ENCODE data around the gene PLVAP. TPM values are rescaled to one million over a fixed set of nuclear protein-coding genes. Genes with fewer than 3 reads are reported as not detected.
A peak's percentile ranks its signal among the peaks of the same experiment; 100 is the strongest.

PLVAP gene
- total and polyA plus RNA-seq, 9 of the 15 experiments (the other 6 are each of a cell fraction or from before 2014, with no cell fraction given), result 0.09 to 0.84 (median 0.51) TPM; not detected in 4

GRCh38 chr19:17305517-17306284, 71.4 kb downstream of the PLVAP start, which contains the start of gene MRPL34:
TSS of gene MRPL34 (plus strand) at chr19:17305872. CDS start at chr19:17305893, 21 bp downstream.
- peaks cover 45% of the 10 kb centered on the region for H3K79me2 ChIP-seq (ENCODE audit: control insufficient read depth, insufficient read depth, low read length)
- H3K9me3 ChIP-seq (replicated peaks; ENCODE audit: control insufficient read depth, insufficient read depth, low read depth, low read length), result no peaks in the 10 kb centered on the region
- ChIA-PET CTCF (ENCODE audit: low intra/inter-chr PET ratio) (interaction anchor here (0.8 to 1.1 kb wide), 2 partner anchors 29 to 85 kb away, joined by 3 read pairs; partner anchors contain the start of gene ANO8), POLR2A (interaction anchor here (0.6 to 7.7 kb wide), 8 partner anchors 12 to 1654 kb away, joined by 3 to 78 read pairs (median 4); partner anchors contain the start of genes ANO8, BABAM1 and JUND)
- H3K27me3 ChIP-seq (ENCODE audit: control insufficient read depth in 2 of 2, insufficient read depth in 2 of 2, low read length in 2 of 2), result no peaks in the 10 kb centered on the region
- in situ Hi-C loops (cut with MboI), result no loop called here
- 0 out of 2 replicates have a peak, but pooled peaks cover 5% of the 10 kb centered on the region for H4K20me1 ChIP-seq (replicated peaks; ENCODE audit: control insufficient read depth, insufficient read depth, low read length)
- BruUV-seq (replicated peaks), result TSS peak; percentile 79
- peak within 1 kb of the TSS; percentile 86 for H3K27ac ChIP-seq (ENCODE audit: extremely low read depth, low read depth, low read length)
- ATAC-seq, result peak; percentile 65
- WGBS (ENCODE audit: insufficient coverage, low coverage, missing lambda C conversion rate), result under 1% methylated on average over 55 of the region's 55 CpGs
- H3K9me1 ChIP-seq (ENCODE audit: control insufficient read depth, insufficient read depth, low read length), result no peaks in the 10 kb centered on the region
- H2AFZ ChIP-seq (ENCODE audit: low read depth, low read length), result peak within 1 kb of the TSS; percentile 88
- peaks cover 31 to 74% of the 10 kb centered on the region in 2 experiments; a peak in 4 of 5 replicates for H3K4me1 ChIP-seq (replicated peaks in 1 of 2; ENCODE audit: control insufficient read depth in 2 of 2, insufficient read depth in 2 of 2, low read length in 2 of 2)
- FAIRE-seq, result peak; percentile 95
- peak within 1 kb of the TSS; percentile 94 for H3K4me2 ChIP-seq (ENCODE audit: insufficient read depth, low read length)
- peaks cover 13% of the 10 kb centered on the region for H3K36me3 ChIP-seq (ENCODE audit: control insufficient read depth, insufficient read depth, low read length)
- H3K4me3 ChIP-seq, result peak within 1 kb of the TSS; percentile 58
- peak within 1 kb of the TSS; percentile 84 to 94 for H3K9ac ChIP-seq (ENCODE audit: insufficient read depth in 1 of 2, low read depth in 2 of 2, low read length in 2 of 2)
- peak; percentile 70 to 99 (median 81) for DNase-seq (ENCODE audit: extremely low read depth in 1 of 4, low spot score in 3 of 4)
- intact Hi-C loops (cut with micrococcal nuclease), result loop anchor here (1.0 kb wide), 1 partner anchor 11 kb away; no protein-coding TSS in a partner anchor
- peak; percentile 26 to 33 for TF ChIP-seq MAZ (CRISPR knock-in tag; conservative IDR thresholded peaks at IDR 0.05 in 1 of 2, IDR thresholded peaks at IDR 0.05 in 1 of 2)
- no peak for TF ChIP-seq CREB5 (CRISPR knock-in tag; IDR thresholded peaks at IDR 0.05)
- peak; percentile 56 for TF ChIP-seq SMC3 (conservative IDR thresholded peaks at IDR 0.05; ENCODE audit: insufficient read depth, low read depth, low read length)
- TF ChIP-seq REST (IDR thresholded peaks at IDR 0.05; ENCODE audit: borderline replicate concordance), result peak; percentile 68; the same call in 1 of the 2 replicates
- TF ChIP-seq REST (CRISPR knock-in tag; IDR thresholded peaks at IDR 0.05; ENCODE audit: low read depth), result no peak; the same call in 1 of the 2 replicates
- TF ChIP-seq LEF1 (IDR thresholded peaks at IDR 0.05), result 0 out of 2 replicates have a peak, but pooled peaks have one; percentile 47
- TF ChIP-seq BCOR (IDR thresholded peaks at IDR 0.05), result peak; percentile 89
- no peak for TF ChIP-seq ETS2 (tag; IDR thresholded peaks at IDR 0.05; ENCODE audit: borderline replicate concordance, poor library complexity, severe bottlenecking)
- TF ChIP-seq MAX (CRISPR knock-in tag; IDR thresholded peaks at IDR 0.05), result peak; percentile 98

Data from K562 (cell line).